ENCODE data around the gene VPS50. TPM values are rescaled to one million over a fixed set of nuclear protein-coding genes. Genes with fewer than 3 reads are reported as not detected.

Gene VPS50
- polyA plus RNA-seq, 3 donors: 7.6 to 12.6 (median 9.5) TPM

GRCh38 chr7:93226310-93226709 lies 5.9 kb upstream of the VPS50 start, which contains the start of gene HEPACAM2:
HEPACAM2 (minus strand) TSS chr7:93226469.
- H3K79me2 ChIP-seq (ENCODE audit: insufficient read depth, low read length): no peaks in the 10 kb centered on the region
- Mint-ChIP-seq H3K27ac (peak within 1 kb of the TSS in 1 of 7 donors; percentile 47), H3K9me3 (no peaks in the 10 kb centered on the region), H3K4me1 (peaks cover 5% of the 10 kb centered on the region), H3K36me3 (no peaks in the 10 kb centered on the region), H3K4me3 (no peak within 1 kb of the TSS), H3K27me3 (ENCODE audit: low read depth in 3 of 3) (peaks cover 0 to 11% (median 7%) of the 10 kb centered on the region in 3 donors)
- no peaks in the 10 kb centered on the region for H3K36me3 ChIP-seq (replicated peaks in 1 of 2; ENCODE audit: control insufficient read depth in 1 of 2, insufficient read depth in 2 of 2, low read length in 2 of 2)
- H3K9ac ChIP-seq (ENCODE audit: insufficient read depth, low read length, poor library complexity, severe bottlenecking): no peak within 1 kb of the TSS
- peaks cover 2 to 13% of the 10 kb centered on the region in 2 donors for H3K4me1 ChIP-seq (ENCODE audit: control insufficient read depth in 1 of 2, insufficient read depth in 2 of 2, low read length in 2 of 2)
- H4K20me1 ChIP-seq (ENCODE audit: insufficient read depth, low read length): no peaks in the 10 kb centered on the region
- WGBS (ENCODE audit: insufficient coverage): 94% methylated on average over 2 of the region's 2 CpGs
- H3K9me3 ChIP-seq (replicated peaks in 1 of 2; ENCODE audit: control insufficient read depth in 1 of 2, insufficient read depth in 1 of 2, low read length in 2 of 2): no peaks in the 10 kb centered on the region
- intact Hi-C loops (cut with micrococcal nuclease): loop anchor here in 1 of 2 donors (10.0 kb wide), 1 partner anchor 702 kb away; the partner anchor contains the start of genes PEX1 and RBM48
- H2AFZ ChIP-seq (ENCODE audit: insufficient read depth, low read depth, low read length, poor library complexity, severe bottlenecking): no peak within 1 kb of the TSS
- peaks cover 0 to 6% of the 10 kb centered on the region in 2 donors for H3K27me3 ChIP-seq (ENCODE audit: control insufficient read depth in 2 of 2, insufficient read depth in 2 of 2, low read length in 2 of 2)
- H3K4me2 ChIP-seq (replicated peaks; ENCODE audit: extremely low read depth, low read length, poor library complexity, severe bottlenecking): no peak within 1 kb of the TSS
- no peak within 1 kb of the TSS for H3K4me3 ChIP-seq (replicated peaks in 1 of 3; ENCODE audit: low read depth in 2 of 3, low read length in 3 of 3)
- no peak for TF ChIP-seq CTCF (IDR thresholded peaks at IDR 0.05)
- DNase-seq: no peak
- H3K27ac ChIP-seq (ENCODE audit: low read depth in 1 of 2, low read length in 2 of 2): no peak within 1 kb of the TSS

- no CpG with 5 or more reads among the region's 2 CpGs for WGBS (ENCODE audit: insufficient coverage)
- Histone ChIP-seq H3K9me3 (replicated peaks in 1 of 2; ENCODE audit: control insufficient read depth in 1 of 2, insufficient read depth in 1 of 2, low read length in 2 of 2) (no peaks in the 10 kb centered on the region), H3K79me2 (ENCODE audit: insufficient read depth, low read length) (peaks cover 12% of the 10 kb centered on the region), H3K36me3 (replicated peaks in 1 of 2; ENCODE audit: control insufficient read depth in 1 of 2, insufficient read depth in 2 of 2, low read length in 2 of 2) (no peaks in the 10 kb centered on the region), H3K27ac (ENCODE audit: low read depth in 1 of 2, low read length in 2 of 2) (no peak overlapping the region), H3K4me2 (replicated peaks; ENCODE audit: extremely low read depth, low read length, poor library complexity, severe bottlenecking) (no peak overlapping the region), H3K4me3 (replicated peaks in 1 of 3; ENCODE audit: low read depth in 2 of 3, low read length in 3 of 3) (no peak overlapping the region), H3K9ac (ENCODE audit: insufficient read depth, low read length, poor library complexity, severe bottlenecking) (no peak overlapping the region), H3K27me3 (ENCODE audit: control insufficient read depth in 2 of 2, insufficient read depth in 2 of 2, low read length in 2 of 2) (peaks cover 0 to 6% of the 10 kb centered on the region in 2 donors), H4K20me1 (ENCODE audit: insufficient read depth, low read length) (no peaks in the 10 kb centered on the region), H2AFZ (ENCODE audit: insufficient read depth, low read depth, low read length, poor library complexity, severe bottlenecking) (no peak overlapping the region), H3K4me1 (ENCODE audit: control insufficient read depth in 1 of 2, insufficient read depth in 2 of 2, low read length in 2 of 2) (peaks cover 18 to 21% of the 10 kb centered on the region in 2 donors)
- peaks cover 0 to 11% (median 7%) of the 10 kb centered on the region in 3 donors for H3K27me3 Mint-ChIP-seq (ENCODE audit: low read depth in 3 of 3)
- H3K4me1 Mint-ChIP-seq: peaks cover 15% of the 10 kb centered on the region
- no peaks in the 10 kb centered on the region for H3K36me3 Mint-ChIP-seq
- H3K4me3 Mint-ChIP-seq: no peak overlapping the region
- intact Hi-C loops (cut with micrococcal nuclease): loop anchor here in 1 of 2 donors (10.0 kb wide), 1 partner anchor 704 kb away; the partner anchor contains the start of genes PEX1 and RBM48
- peak; percentile 41 to 81 (median 72) for DNase-seq
- peak; percentile 91 for TF ChIP-seq CTCF (IDR thresholded peaks at IDR 0.05)
- peak overlapping the region in 1 of 7 donors; percentile 35 for H3K27ac Mint-ChIP-seq
- H3K9me3 Mint-ChIP-seq: no peaks in the 10 kb centered on the region
These were observed 3.9 kb upstream of the VPS50 start for GRCh38 chr7:93228302-93228701.

Data from CD14-positive monocyte (primary cell).